PFSK-1 (cell line): ENCODE data around the gene SLC29A2.

Source experiments
- FOXP2 ChIP-seq: optimal IDR thresholded peaks from 2 replicates; pipeline ENCODE3; 2011; ENCODE audit warnings: borderline replicate concordance, control low read depth, inconsistent platforms; ENCODE audit not compliant: insufficient read depth; ENCODE audit errors: extremely low read length, extremely low read depth
- POLR2AphosphoS5 ChIP-seq: IDR thresholded peaks from 2 replicates; pipeline ENCODE4 v1.6.1; 2012; ENCODE audit warnings: low read depth, mild to moderate bottlenecking, control low read depth, low read length, moderate library complexity
- REST ChIP-seq, 2 experiments: IDR thresholded peaks; 2 replicates each; pipeline versions ENCODE4 v1.6.1 to v1.8.0; 2011 to 2012; ENCODE audit warnings: low read depth in 2 of 2, low read length in 2 of 2, control low read depth in 1 of 2, inconsistent platforms in 1 of 2, mild to moderate bottlenecking in 1 of 2, moderate library complexity in 1 of 2; ENCODE audit not compliant: insufficient read depth in 1 of 2
- SIN3A ChIP-seq: IDR thresholded peaks from 2 replicates; pipeline ENCODE4 v1.6.1; 2012; ENCODE audit warnings: mild to moderate bottlenecking, low read length, moderate library complexity, borderline replicate concordance; ENCODE audit not compliant: insufficient read depth
- TAF1 ChIP-seq: IDR thresholded peaks from 2 replicates; pipeline ENCODE4 v1.6.1; 2012; ENCODE audit warnings: low read length, control low read depth, borderline replicate concordance; ENCODE audit not compliant: insufficient read depth

The SLC29A2 gene

GRCh38 chr11:66388780-66389386 is 17.3 kb upstream of the SLC29A2 start:
- TF ChIP-seq SIN3A (no peak), REST (IDR thresholded peaks at IDR 0.05; ENCODE audit: insufficient read depth in 1 of 2, low read depth in 2 of 2, low read length in 2 of 2) (no peak), TAF1 (no peak), POLR2AphosphoS5 (no peak), FOXP2 (no peak)

- no peak for TF ChIP-seq SIN3A
- TF ChIP-seq REST (IDR thresholded peaks at IDR 0.05; ENCODE audit: insufficient read depth in 1 of 2, low read depth in 2 of 2, low read length in 2 of 2), result peak in 1 of 2 experiments; percentile 64; a peak in 1 of 4 replicates
- no peak for TF ChIP-seq TAF1
- no peak for TF ChIP-seq POLR2AphosphoS5
- TF ChIP-seq FOXP2, result no peak
These were observed 14.9 kb upstream of the SLC29A2 start for GRCh38 chr11:66386171-66387069.

- TF ChIP-seq FOXP2, result no peak
- TF ChIP-seq SIN3A, result no peak
- no peak for TF ChIP-seq REST (IDR thresholded peaks at IDR 0.05; ENCODE audit: insufficient read depth in 1 of 2, low read depth in 2 of 2, low read length in 2 of 2)
- TF ChIP-seq TAF1, result no peak
- TF ChIP-seq POLR2AphosphoS5, result no peak
These were observed 1.7 kb upstream of the SLC29A2 start for GRCh38 chr11:66373265-66373664.

GRCh38 chr11:66369073-66369894 is 2.3 kb downstream of the SLC29A2 start:
- no peak for TF ChIP-seq REST (IDR thresholded peaks at IDR 0.05; ENCODE audit: insufficient read depth in 1 of 2, low read depth in 2 of 2, low read length in 2 of 2)
- TF ChIP-seq FOXP2, result no peak
